Measurements from ENCODE around the gene PKN3.

Gene PKN3

DNA sequence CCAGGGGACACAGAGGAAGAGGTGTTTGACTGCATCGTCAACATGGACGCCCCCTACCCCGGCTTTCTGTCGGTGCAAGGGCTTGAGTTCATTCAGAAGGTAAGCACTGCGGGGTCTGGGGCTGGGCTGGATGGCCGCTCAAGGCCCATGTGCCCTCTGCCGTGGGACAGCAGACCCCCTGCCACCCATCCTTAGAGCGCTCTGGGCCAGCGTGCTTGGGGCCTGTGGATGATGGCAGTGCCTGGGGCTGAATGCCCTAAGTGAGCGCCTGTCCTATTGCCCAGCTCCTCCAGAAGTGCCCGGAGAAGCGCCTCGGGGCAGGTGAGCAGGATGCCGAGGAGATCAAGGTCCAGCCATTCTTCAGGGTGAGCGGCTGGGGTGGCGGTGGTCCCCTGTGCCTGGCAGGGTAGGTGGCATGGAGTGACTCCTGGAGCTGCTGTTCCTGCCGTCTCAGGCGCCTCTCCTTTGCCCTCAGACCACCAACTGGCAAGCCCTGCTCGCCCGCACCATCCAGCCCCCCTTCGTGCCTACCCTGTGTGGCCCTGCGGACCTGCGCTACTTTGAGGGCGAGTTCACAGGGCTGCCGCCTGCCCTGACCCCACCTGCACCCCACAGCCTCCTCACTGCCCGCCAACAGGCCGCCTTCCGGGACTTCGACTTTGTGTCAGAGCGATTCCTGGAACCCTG, 17.8 kb downstream of the PKN3 start:
- DNase-seq (ENCODE audit: low read depth) = no peak
- no peak for TF ChIP-seq CTCF (conservative IDR thresholded peaks at IDR 0.05; ENCODE audit: low read depth, low read length)
- no peak overlapping the region for H3K4me3 ChIP-seq (ENCODE audit: low read depth, low read length)

DNA sequence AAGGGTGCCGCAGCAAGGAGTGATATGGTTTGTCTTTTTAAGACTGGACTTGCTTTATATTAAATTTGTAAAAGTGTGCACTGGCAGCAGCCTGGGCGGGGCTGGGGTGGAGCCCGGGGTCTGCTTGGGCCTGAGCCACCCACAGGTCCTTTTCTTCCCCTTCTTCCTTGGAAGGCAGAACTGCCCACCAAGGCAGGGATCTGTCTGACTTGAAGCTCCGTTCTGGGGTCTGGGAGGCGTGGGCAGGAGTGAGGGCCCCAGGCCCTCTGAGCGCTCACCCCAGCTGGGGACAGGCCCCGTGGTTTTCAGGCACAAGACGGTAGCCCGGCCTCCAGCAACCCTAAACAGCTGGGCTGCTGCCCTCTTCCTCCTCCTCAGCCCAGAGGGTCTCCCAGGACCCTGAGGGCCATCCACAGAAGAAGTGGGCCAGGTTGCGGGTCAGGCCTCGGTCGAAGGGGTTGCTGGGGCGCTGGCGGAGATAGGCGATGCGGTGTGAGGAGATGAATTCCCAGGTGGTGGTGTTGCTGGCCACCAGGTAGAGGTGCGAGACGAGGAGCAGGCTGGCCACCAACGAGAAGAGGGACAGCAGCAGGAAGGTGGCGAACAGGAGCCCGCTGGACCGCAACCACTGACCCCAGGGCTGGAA, 18.7 kb downstream of the PKN3 start:
- DNase-seq (ENCODE audit: low read depth) = no peak
- TF ChIP-seq CTCF (conservative IDR thresholded peaks at IDR 0.05; ENCODE audit: low read depth, low read length) = no peak
- no peak overlapping the region for H3K4me3 ChIP-seq (ENCODE audit: low read depth, low read length)

- no peak for DNase-seq (ENCODE audit: low read depth)
- no peak for TF ChIP-seq CTCF (conservative IDR thresholded peaks at IDR 0.05; ENCODE audit: low read depth, low read length)
Observed at GRCh38 chr9:128721487-128722010, 19.2 kb downstream of the PKN3 start.

DNA sequence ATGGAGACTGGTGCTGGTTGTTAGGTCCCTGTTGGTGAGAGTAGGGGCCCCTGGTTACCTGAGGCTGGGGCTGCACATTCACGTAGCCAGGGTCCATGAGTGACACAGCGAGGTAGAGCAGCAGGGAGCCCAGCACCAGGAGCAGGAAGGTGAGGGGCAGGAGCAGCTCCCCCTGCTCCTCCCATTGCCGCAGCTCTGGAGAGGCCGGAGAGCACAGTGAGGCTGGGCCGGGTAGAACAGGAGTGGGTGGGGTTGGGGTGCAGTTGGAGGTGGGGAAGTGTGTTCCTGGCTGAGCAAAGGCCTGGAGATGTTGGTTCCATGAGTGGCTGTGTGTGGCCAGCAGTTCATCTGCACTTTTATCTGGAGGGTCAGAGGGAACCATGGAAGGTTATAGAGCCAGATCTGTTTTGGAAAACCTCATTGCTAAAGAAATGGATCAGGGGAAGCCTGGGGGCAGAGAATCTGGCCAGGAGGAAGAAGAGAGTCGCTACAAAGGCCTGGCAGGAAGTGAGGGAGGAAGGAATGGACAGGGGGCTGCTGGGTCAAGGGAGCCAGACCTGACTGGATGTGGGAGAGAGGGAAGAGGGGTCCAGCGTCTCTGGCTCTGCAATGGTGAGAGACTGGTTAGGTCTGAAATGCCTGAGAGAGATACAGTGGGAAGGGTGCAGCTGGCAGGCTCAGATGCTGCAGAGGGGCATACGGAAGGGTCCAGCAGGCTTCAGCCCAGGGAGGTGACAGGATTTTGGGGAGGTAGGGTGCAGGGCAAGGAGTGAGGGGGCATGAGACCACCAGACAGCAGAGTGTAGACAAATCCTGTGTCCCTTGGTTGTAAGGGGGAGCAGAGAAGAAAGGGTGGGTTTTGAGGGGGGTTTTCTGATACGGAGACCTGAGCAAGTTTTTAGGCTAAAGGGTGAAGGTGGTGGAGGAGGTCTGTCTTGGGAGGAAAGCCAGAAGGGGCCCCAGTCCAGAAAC, 20.4 kb downstream of the PKN3 start:
- no peak for TF ChIP-seq CTCF (conservative IDR thresholded peaks at IDR 0.05; ENCODE audit: low read depth, low read length)
- no peak for DNase-seq (ENCODE audit: low read depth)
- H3K4me3 ChIP-seq (ENCODE audit: low read depth, low read length) = no peak overlapping the region

More at GRCh38 chr9:128721487-128722010, 19.2 kb downstream of the PKN3 start:
- H3K4me3 ChIP-seq (ENCODE audit: low read depth, low read length) = no peak overlapping the region

GRCh38 chr9:128723352-128723865, 21.1 kb downstream of the PKN3 start:
- no peak for DNase-seq (ENCODE audit: low read depth)
- peak overlapping the region; percentile 83 for H3K4me3 ChIP-seq (ENCODE audit: low read depth, low read length)
- no peak for TF ChIP-seq CTCF (conservative IDR thresholded peaks at IDR 0.05; ENCODE audit: low read depth, low read length)

DNA sequence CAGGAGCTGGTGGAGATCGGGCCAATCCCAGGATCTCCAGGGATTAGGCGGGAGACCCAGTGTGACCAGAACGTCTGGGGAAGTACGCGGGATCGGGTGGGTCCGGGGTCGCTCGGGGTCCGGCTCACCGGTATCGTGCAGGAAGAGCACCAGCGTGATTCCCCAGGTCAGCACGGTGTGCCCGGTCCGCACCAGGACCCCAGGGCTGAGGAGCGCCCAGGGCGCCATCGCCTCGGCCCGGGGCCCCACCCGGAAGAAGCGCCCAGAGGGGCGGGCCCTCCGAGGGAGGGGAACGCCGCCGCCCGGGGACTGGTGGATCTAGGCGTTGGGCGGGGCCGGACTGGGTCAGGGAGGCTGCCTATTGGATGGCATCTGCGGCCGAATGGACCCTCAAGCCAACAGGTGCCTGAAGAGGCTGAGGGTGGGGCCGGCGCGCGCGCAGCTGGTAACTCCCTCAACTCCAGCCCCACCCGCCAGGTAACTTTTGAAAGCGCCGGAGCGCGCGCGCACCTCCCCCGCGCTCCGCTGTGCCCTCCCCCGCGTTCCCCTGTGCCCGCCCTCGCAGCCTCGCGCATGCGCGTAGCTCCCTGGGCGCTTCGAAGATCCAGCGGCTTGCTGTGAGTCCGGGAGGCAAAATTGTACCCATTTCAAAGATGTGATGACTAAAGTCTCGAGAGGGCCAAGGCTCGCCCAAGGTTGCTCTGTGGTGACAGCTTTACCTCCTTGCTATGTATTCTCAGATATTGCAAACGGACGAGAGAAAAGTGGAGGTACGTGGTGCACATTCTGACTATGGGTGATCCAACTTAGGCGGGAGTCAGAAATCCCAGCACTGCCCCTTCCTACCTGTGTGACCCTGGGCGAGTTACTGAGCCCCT, 21.8 kb downstream of the PKN3 start, which contains the start of gene ZDHHC12:
ZDHHC12 (minus strand) TSS at position 262 of the 878 bp plus-strand sequence; CDS start at position 228, 34 bp downstream.
- peak within 1 kb of the TSS; percentile 83 for H3K4me3 ChIP-seq (ENCODE audit: low read depth, low read length)
- TF ChIP-seq CTCF (conservative IDR thresholded peaks at IDR 0.05; ENCODE audit: low read depth, low read length) = no peak
- peak; percentile 96 for DNase-seq (ENCODE audit: low read depth)

All from choroid plexus epithelial cell (primary cell).